ENCODE data around the gene ZDHHC18.
A peak's percentile ranks its signal among the peaks of the same experiment; 100 is the strongest.

Gene ZDHHC18

GRCh38 chr1:26826261-26827105 lies at the start of gene ZDHHC18:
ZDHHC18 (plus strand) TSS chr1:26826688; CDS start chr1:26826805, 117 bp downstream.
- in situ Hi-C loops (cut with HindIII; ENCODE audit: low sequenced_read_pairs): no loop called here
- H3K4me3 ChIP-seq (ENCODE audit: low read depth, low read length): peak within 1 kb of the TSS; percentile 56
- TF ChIP-seq CTCF (IDR thresholded peaks at IDR 0.05; ENCODE audit: low read depth, low read length, missing control alignments): peak; percentile 50
- DNase-seq (ENCODE audit: low read depth): no peak

- no peak for TF ChIP-seq CTCF (IDR thresholded peaks at IDR 0.05; ENCODE audit: low read depth, low read length, missing control alignments)
- DNase-seq (ENCODE audit: low read depth): no peak
- no peak overlapping the region for H3K4me3 ChIP-seq (ENCODE audit: low read depth, low read length)
- in situ Hi-C loops (cut with HindIII; ENCODE audit: low sequenced_read_pairs): no loop called here
These were observed 47.3 kb upstream of the ZDHHC18 start for GRCh38 chr1:26779098-26779668.

- in situ Hi-C loops (cut with HindIII; ENCODE audit: low sequenced_read_pairs): no loop called here
- no peak for DNase-seq (ENCODE audit: low read depth)
- TF ChIP-seq CTCF (IDR thresholded peaks at IDR 0.05; ENCODE audit: low read depth, low read length, missing control alignments): no peak
- H3K4me3 ChIP-seq (ENCODE audit: low read depth, low read length): no peak overlapping the region
These were observed 46.0 kb upstream of the ZDHHC18 start for GRCh38 chr1:26780344-26780957.

- DNase-seq (ENCODE audit: low read depth): no peak
- H3K4me3 ChIP-seq (ENCODE audit: low read depth, low read length): no peak overlapping the region
- in situ Hi-C loops (cut with HindIII; ENCODE audit: low sequenced_read_pairs): no loop called here
- no peak for TF ChIP-seq CTCF (IDR thresholded peaks at IDR 0.05; ENCODE audit: low read depth, low read length, missing control alignments)
These were observed 45.2 kb upstream of the ZDHHC18 start for GRCh38 chr1:26781206-26781825.

- in situ Hi-C loops (cut with HindIII; ENCODE audit: low sequenced_read_pairs): no loop called here
- H3K4me3 ChIP-seq (ENCODE audit: low read depth, low read length): no peak overlapping the region
- DNase-seq (ENCODE audit: low read depth): no peak
- TF ChIP-seq CTCF (IDR thresholded peaks at IDR 0.05; ENCODE audit: low read depth, low read length, missing control alignments): no peak
These were observed 43.8 kb upstream of the ZDHHC18 start for GRCh38 chr1:26782521-26783212.

- in situ Hi-C loops (cut with HindIII; ENCODE audit: low sequenced_read_pairs): no loop called here
- no peak for TF ChIP-seq CTCF (IDR thresholded peaks at IDR 0.05; ENCODE audit: low read depth, low read length, missing control alignments)
- H3K4me3 ChIP-seq (ENCODE audit: low read depth, low read length): no peak overlapping the region
- DNase-seq (ENCODE audit: low read depth): no peak
These were observed 42.9 kb upstream of the ZDHHC18 start for GRCh38 chr1:26783646-26784022.
